Ishikawa (cell line): ENCODE data around the gene LIPN.

Experiments
- CEBPB ChIP-seq: IDR thresholded peaks from 2 replicates; pipeline ENCODE4 v1.6.1; 2012
- CREB1 ChIP-seq: IDR thresholded peaks from 2 replicates; pipeline ENCODE4 v1.6.1; 2012; ENCODE audit warnings: low read depth
- EGR1 ChIP-seq: IDR thresholded peaks from 2 replicates; pipeline ENCODE4 v1.6.1; 2012
- EP300 ChIP-seq: IDR thresholded peaks from 2 replicates; pipeline ENCODE4 v1.6.1; 2012; ENCODE audit warnings: borderline replicate concordance
- FOXM1 ChIP-seq: IDR thresholded peaks from 2 replicates; pipeline ENCODE4 v1.6.1; 2012; ENCODE audit warnings: low read depth, borderline replicate concordance
- MAX ChIP-seq: IDR thresholded peaks from 2 replicates; pipeline ENCODE4 v1.6.1; 2012
- NFIC ChIP-seq: IDR thresholded peaks from 2 replicates; pipeline ENCODE4 v1.6.1; 2012
- RAD21 ChIP-seq: IDR thresholded peaks from 2 replicates; pipeline ENCODE4 v1.6.1; 2012; ENCODE audit warnings: low read depth
- REST ChIP-seq: IDR thresholded peaks from 2 replicates; pipeline ENCODE4 v1.6.1; 2012; ENCODE audit warnings: low read depth, mild to moderate bottlenecking
- TAF1 ChIP-seq: IDR thresholded peaks from 2 replicates; pipeline ENCODE4 v1.6.1; 2012; ENCODE audit warnings: low read depth, mild to moderate bottlenecking
- TCF12 ChIP-seq: IDR thresholded peaks from 2 replicates; pipeline ENCODE4 v1.6.1; 2012; ENCODE audit warnings: low read depth
- TEAD4 ChIP-seq: IDR thresholded peaks from 2 replicates; pipeline ENCODE4 v1.6.1; 2012
- USF1 ChIP-seq: IDR thresholded peaks from 2 replicates; pipeline ENCODE4 v1.6.1; 2012
- YY1 ChIP-seq: IDR thresholded peaks from 2 replicates; pipeline ENCODE4 v1.6.1; 2012; ENCODE audit warnings: low read depth
- ZBTB7A ChIP-seq: IDR thresholded peaks from 2 replicates; pipeline ENCODE4 v1.6.1; 2012; ENCODE audit warnings: low read depth

The LIPN gene

GRCh38 chr10:88759366-88760101 is at the start of gene LIPN:
Gene LIPN, plus strand, starts transcription at chr10:88760020. Its CDS starts 1,386 bp downstream, at chr10:88761406.
- no peak for TF ChIP-seq REST
- no peak for TF ChIP-seq TAF1
- TF ChIP-seq CREB1, result no peak
- TF ChIP-seq TCF12, result no peak
- TF ChIP-seq FOXM1, result no peak
- no peak for TF ChIP-seq EGR1
- TF ChIP-seq YY1, result no peak
- no peak for TF ChIP-seq TEAD4
- TF ChIP-seq CEBPB, result no peak
- TF ChIP-seq NFIC, result no peak

- TF ChIP-seq FOXM1 (no peak), TEAD4 (no peak), RAD21 (no peak), TCF12 (no peak), CREB1 (no peak), EP300 (no peak), TAF1 (no peak), NFIC (no peak), ZBTB7A (no peak), EGR1 (no peak), REST (no peak), CEBPB (no peak), USF1 (no peak), YY1 (no peak), MAX (no peak)
Measured at GRCh38 chr10:88715517-88715916, 44.3 kb upstream of the LIPN start.

- TF ChIP-seq FOXM1, result no peak
- no peak for TF ChIP-seq TEAD4
- TF ChIP-seq EP300, result no peak
- TF ChIP-seq USF1, result no peak
- no peak for TF ChIP-seq CREB1
- no peak for TF ChIP-seq RAD21
- no peak for TF ChIP-seq REST
- no peak for TF ChIP-seq EGR1
- no peak for TF ChIP-seq YY1
- no peak for TF ChIP-seq TCF12
Measured at GRCh38 chr10:88721392-88721791, 38.4 kb upstream of the LIPN start.

GRCh38 chr10:88725798-88726197 is 34.0 kb upstream of the LIPN start:
- TF ChIP-seq TAF1 (no peak), TEAD4 (no peak), MAX (no peak), EP300 (no peak), RAD21 (no peak), REST (no peak), EGR1 (no peak), TCF12 (no peak)
